AG09319 (cell line): ENCODE data around the gene DDX10.
A peak's percentile ranks its signal among the peaks of the same experiment; 100 is the strongest.

Experiments
- DNase-seq: peaks from one replicate; pipeline ENCODE4 v3.0.0-alpha.2; 2010; ENCODE audit warnings: low read depth; ENCODE audit errors: extremely low read depth
- CTCF ChIP-seq: IDR thresholded peaks from 2 replicates; pipeline ENCODE4 v1.5.1; 2011; ENCODE audit warnings: low read depth, mild to moderate bottlenecking, inconsistent platforms, low read length, moderate library complexity

Gene DDX10

GRCh38 chr11:108870373-108871020, 205.6 kb downstream of the DDX10 start:
- no peak for TF ChIP-seq CTCF
- peak; percentile 22 for DNase-seq

- peak; percentile 10 for DNase-seq
- peak; percentile 68 for TF ChIP-seq CTCF
These were observed 206.3 kb downstream of the DDX10 start for GRCh38 chr11:108871152-108871551.

GRCh38 chr11:108871867-108872266, 207.0 kb downstream of the DDX10 start:
- TF ChIP-seq CTCF = no peak
- no peak for DNase-seq

GRCh38 chr11:108872781-108873291, 208.0 kb downstream of the DDX10 start:
- DNase-seq = no peak
- no peak for TF ChIP-seq CTCF

GRCh38 chr11:108873310-108873709, 208.4 kb downstream of the DDX10 start:
- no peak for DNase-seq
- no peak for TF ChIP-seq CTCF

- no peak for TF ChIP-seq CTCF
- DNase-seq = no peak
These were observed 209.1 kb downstream of the DDX10 start for GRCh38 chr11:108873941-108874340.

GRCh38 chr11:108875134-108875533, 210.3 kb downstream of the DDX10 start:
- DNase-seq = no peak
- no peak for TF ChIP-seq CTCF
